Gastrocnemius medialis (tissue), 4 donors: ENCODE data around the gene C15orf62. TPM values are rescaled to one million over a fixed set of nuclear protein-coding genes. Genes with fewer than 3 reads are reported as not detected.

Experiments
- ATAC-seq, 2 donors: fragments of 150-250 bp; one replicate each; pipeline ENCODE4 v1.9.1; 2016
- DNase-seq, 2 donors: peaks; one replicate each; pipeline ENCODE4 v3.0.0-alpha.2; 2019
- H3K27ac ChIP-seq, 4 donors: fragments of 200-600 bp; sonication (generic); 1 replicate in 1 of 4; 2 replicates in 3 of 4; pipeline ENCODE4 v1.5.1; 2016 to 2018; ENCODE audit warnings: mild to moderate bottlenecking in 2 of 4, moderate library complexity in 1 of 4
- H3K27me3 ChIP-seq, 3 donors: fragments of 200-600 bp; sonication (generic) in 2 of 3; 1 replicate in 1 of 3; 2 replicates in 2 of 3; pipeline versions ENCODE4 v1.5.1 to v1.6.0; 2016 to 2019; ENCODE audit warnings: mild to moderate bottlenecking in 1 of 3, moderate library complexity in 1 of 3
- H3K36me3 ChIP-seq, 2 donors: fragments of 200-600 bp; sonication (generic) in 1 of 2; one replicate each; pipeline ENCODE4 v1.5.1; 2017 to 2018
- H3K4me1 ChIP-seq, 2 donors: fragments of 200-600 bp; sonication (generic) in 1 of 2; one replicate each; pipeline ENCODE4 v1.5.1; 2016 to 2017; ENCODE audit warnings: mild to moderate bottlenecking in 2 of 2
- H3K4me3 ChIP-seq, 4 donors: fragments of 200-600 bp; sonication (generic) in 3 of 4; 1 replicate in 1 of 4; 2 replicates in 3 of 4; pipeline ENCODE4 v1.5.1; 2016 to 2019; ENCODE audit warnings: mild to moderate bottlenecking in 2 of 4
- H3K9me3 ChIP-seq, 3 donors: fragments of 200-600 bp; sonication (generic) in 2 of 3; 1 replicate in 1 of 3; 2 replicates in 2 of 3; pipeline ENCODE4 v1.5.1; 2016 to 2019
- CTCF ChIP-seq, 5 experiments: fragments of 450-650 bp in 3 of 5; fragments of 200-600 bp in 2 of 5; sonication (generic) in 2 of 5; IDR thresholded peaks in 4 of 5; conservative IDR thresholded peaks in 1 of 5; 1 replicate in 4 of 5; 2 replicates in 1 of 5; pipeline ENCODE4 v1.5.1; 2016 to 2019; ENCODE audit warnings: antibody characterized with exemption in 5 of 5, mild to moderate bottlenecking in 3 of 5, moderate library complexity in 3 of 5
- POLR2A ChIP-seq, 2 donors: fragments of 450-650 bp; IDR thresholded peaks; one replicate each; pipeline ENCODE4 v1.6.1; 2017; ENCODE audit warnings: antibody characterized with exemption in 2 of 2, mild to moderate bottlenecking in 2 of 2, moderate library complexity in 2 of 2
- in situ Hi-C, 4 donors: fragments of 200-750 bp; cut with MboI; loops; one replicate each; pipeline versions ENCODE4 v1.15.0 to v1.8.0; 2017; ENCODE audit warnings: low sequenced_read_pairs in 4 of 4
- intact Hi-C: fragments of 100-400 bp; cut with DNase I; formaldehyde crosslinking; loops from one replicate; pipeline ENCODE4 v1.15.1; 2023; ENCODE audit warnings: low total_unique reads
- total RNA-seq, 4 donors: library from RNA; depleted of rRNA; stranded (reverse); fragments of >200 nt; gene quantifications; one replicate each; pipeline versions ENCODE4 v1.1.0 to v1.2.3, GENCODE V29; 2016

The C15orf62 gene
- total RNA-seq, 4 donors from 2014 or later: 0.09 to 0.49 TPM; not detected in 2

- intact Hi-C loops: no loop called here
These were observed 2.2 kb downstream of the C15orf62 start for GRCh38 chr15:40772014-40772413.

GRCh38 chr15:40773496-40773895, 3.7 kb downstream of the C15orf62 start:
- TF ChIP-seq POLR2A (IDR thresholded peaks at IDR 0.05): no peak
- no peak for TF ChIP-seq CTCF (IDR thresholded peaks at IDR 0.05 in 4 of 5, conservative IDR thresholded peaks at IDR 0.05 in 1 of 5)
- intact Hi-C loops: no loop called here
- H3K27me3 ChIP-seq: no peaks in the 10 kb centered on the region
- in situ Hi-C loops: no loop called here
- H3K36me3 ChIP-seq: peaks cover 0 to 63% of the 10 kb centered on the region in 2 donors
- ATAC-seq (no peak), DNase-seq (no peak)
- H3K4me3 ChIP-seq: no peak overlapping the region
- no peak overlapping the region for H3K27ac ChIP-seq
- H3K9me3 ChIP-seq: no peaks in the 10 kb centered on the region
- H3K4me1 ChIP-seq: peaks cover 7 to 10% of the 10 kb centered on the region in 2 donors

More at GRCh38 chr15:40772014-40772413, 2.2 kb downstream of the C15orf62 start:
- no peak overlapping the region for H3K27ac ChIP-seq
- no peak overlapping the region for H3K4me3 ChIP-seq
- peaks cover 7 to 8% of the 10 kb centered on the region in 2 donors for H3K4me1 ChIP-seq
- DNase-seq (no peak), ATAC-seq (no peak)
- H3K9me3 ChIP-seq: no peaks in the 10 kb centered on the region
- TF ChIP-seq CTCF (IDR thresholded peaks at IDR 0.05 in 4 of 5, conservative IDR thresholded peaks at IDR 0.05 in 1 of 5): no peak
- no peak for TF ChIP-seq POLR2A (IDR thresholded peaks at IDR 0.05)
- H3K27me3 ChIP-seq: no peaks in the 10 kb centered on the region
- H3K36me3 ChIP-seq: peaks cover 0 to 54% of the 10 kb centered on the region in 2 donors
- in situ Hi-C loops: no loop called here

GRCh38 chr15:40773902-40774301, 4.1 kb downstream of the C15orf62 start:
- ATAC-seq (no peak), DNase-seq (no peak)
- in situ Hi-C loops (no loop called here), intact Hi-C loops (no loop called here)
- Histone ChIP-seq H3K9me3 (no peaks in the 10 kb centered on the region), H3K4me3 (no peak overlapping the region), H3K36me3 (peaks cover 0 to 67% of the 10 kb centered on the region in 2 donors), H3K27me3 (no peaks in the 10 kb centered on the region), H3K4me1 (peaks cover 7 to 10% of the 10 kb centered on the region in 2 donors), H3K27ac (no peak overlapping the region)
- no peak for TF ChIP-seq CTCF (IDR thresholded peaks at IDR 0.05 in 4 of 5, conservative IDR thresholded peaks at IDR 0.05 in 1 of 5)

- in situ Hi-C loops (loop anchor here in 1 of 4 donors (25.0 kb wide), 1 partner anchor 88 kb away; the partner anchor contains the start of gene RAD51), intact Hi-C loops (no loop called here)
- Histone ChIP-seq H3K4me3 (no peak overlapping the region), H3K27ac (no peak overlapping the region), H3K4me1 (peaks cover 7 to 10% of the 10 kb centered on the region in 2 donors), H3K36me3 (peaks cover 0 to 78% of the 10 kb centered on the region in 2 donors), H3K9me3 (no peaks in the 10 kb centered on the region), H3K27me3 (no peaks in the 10 kb centered on the region)
- ATAC-seq (no peak), DNase-seq (no peak)
- TF ChIP-seq CTCF (IDR thresholded peaks at IDR 0.05 in 4 of 5, conservative IDR thresholded peaks at IDR 0.05 in 1 of 5) (no peak), POLR2A (IDR thresholded peaks at IDR 0.05) (no peak)
These were observed 5.2 kb downstream of the C15orf62 start for GRCh38 chr15:40775007-40775406.
